ENCODE results near the gene APOL1. TPM values are rescaled to one million over a fixed set of nuclear protein-coding genes. Genes with fewer than 3 reads are reported as not detected.

Gene APOL1
- total and polyA plus RNA-seq, 11 donors = 10.4 to 132 (median 18.1) TPM

GRCh38 chr22:36238373-36239149 is 14.4 kb upstream of the APOL1 start:
- peak overlapping the region; percentile 78 to 98 (median 92) for H3K27ac ChIP-seq
- DNase-seq (peak in 1 of 5 donors; percentile 50), ATAC-seq (peak; percentile 37 to 45 (median 43))
- peaks cover 0 to 10% (median 0%) of the 10 kb centered on the region in 12 donors for H3K9me3 ChIP-seq
- intact Hi-C loops (cut with DNase I) = loop anchor here in 7 of 10 donors (1.0 to 10.0 kb wide), 4 partner anchors 37 to 84 kb away; partner anchors contain the start of gene APOL4 (in 1 of the 7)
- peak overlapping the region; percentile 56 to 86 (median 72) for H3K4me3 ChIP-seq
- TF ChIP-seq CTCF (IDR thresholded peaks at IDR 0.05) (no peak), POLR2A (IDR thresholded peaks at IDR 0.05) (no peak)
- peaks cover 6 to 59% (median 47%) of the 10 kb centered on the region in 12 donors for H3K4me1 ChIP-seq
- 0 to 7% (median 3%) methylated on average over 5 of the region's 5 CpGs for WGBS, 4 donors
- H3K36me3 ChIP-seq = peaks cover 0 to 38% (median 5%) of the 10 kb centered on the region in 9 donors
- no peaks in the 10 kb centered on the region for H3K27me3 ChIP-seq

GRCh38 chr22:36239150-36239400 is 13.9 kb upstream of the APOL1 start:
- H3K4me3 ChIP-seq = peak overlapping the region; percentile 56 to 86 (median 72)
- peaks cover 0 to 33% (median 5%) of the 10 kb centered on the region in 9 donors for H3K36me3 ChIP-seq
- peak overlapping the region; percentile 78 to 98 (median 92) for H3K27ac ChIP-seq
- H3K4me1 ChIP-seq = peaks cover 9 to 64% (median 52%) of the 10 kb centered on the region in 12 donors
- peak; percentile 6 to 42 (median 22) for ATAC-seq
- intact Hi-C loops (cut with DNase I) = loop anchor here in 7 of 10 donors (1.0 to 10.0 kb wide), 4 partner anchors 38 to 84 kb away; partner anchors contain the start of gene APOL4 (in 1 of the 7)
- TF ChIP-seq CTCF (IDR thresholded peaks at IDR 0.05) = no peak
- no peak for TF ChIP-seq POLR2A (IDR thresholded peaks at IDR 0.05)
- H3K27me3 ChIP-seq = no peaks in the 10 kb centered on the region
- peak in 1 of 5 donors; percentile 37 for DNase-seq
- WGBS, 4 donors = 0 to 1% (median 0%) methylated on average over 4 of the region's 4 CpGs
- H3K9me3 ChIP-seq = peaks cover 0 to 10% (median 0%) of the 10 kb centered on the region in 12 donors

- Histone ChIP-seq H3K27me3 (no peaks in the 10 kb centered on the region), H3K27ac (peak within 1 kb of the TSS; percentile 78 to 98 (median 92)), H3K9me3 (peaks cover 0 to 10% (median 0%) of the 10 kb centered on the region in 12 donors), H3K4me1 (peaks cover 14 to 64% (median 52%) of the 10 kb centered on the region in 12 donors), H3K4me3 (peak within 1 kb of the TSS; percentile 56 to 86 (median 72)), H3K36me3 (peaks cover 0 to 28% (median 3%) of the 10 kb centered on the region in 9 donors)
- TF ChIP-seq POLR2A (IDR thresholded peaks at IDR 0.05) = peak; percentile 10 to 88
- TF ChIP-seq CTCF (IDR thresholded peaks at IDR 0.05) = peak; percentile 50 to 88 (median 72)
- peak; percentile 90 to 95 (median 92) for DNase-seq
- ATAC-seq = peak; percentile 94 to 98 (median 96)
- intact Hi-C loops (cut with DNase I) = loop anchor here in 8 of 10 donors (1.0 to 10.0 kb wide), 5 partner anchors 38 to 95 kb away; partner anchors contain the start of gene APOL4 (in 1 of the 8)
- 12 to 21% (median 16%) methylated on average over 13 of the region's 13 CpGs for WGBS, 4 donors
These were observed 13.3 kb upstream of the APOL1 start, which contains the start of gene APOL2 for GRCh38 chr22:36239401-36240171. Gene APOL2, minus strand, starts transcription at chr22:36239527. Its CDS starts 6,365 bp downstream, at chr22:36233162.
